ENCODE measurements around the gene TP53INP2. TPM values are rescaled to one million over a fixed set of nuclear protein-coding genes. Genes with fewer than 3 reads are reported as not detected.

The TP53INP2 gene
- total RNA-seq, 1 experiment from 2014 or later = 7.1 TPM

DNA sequence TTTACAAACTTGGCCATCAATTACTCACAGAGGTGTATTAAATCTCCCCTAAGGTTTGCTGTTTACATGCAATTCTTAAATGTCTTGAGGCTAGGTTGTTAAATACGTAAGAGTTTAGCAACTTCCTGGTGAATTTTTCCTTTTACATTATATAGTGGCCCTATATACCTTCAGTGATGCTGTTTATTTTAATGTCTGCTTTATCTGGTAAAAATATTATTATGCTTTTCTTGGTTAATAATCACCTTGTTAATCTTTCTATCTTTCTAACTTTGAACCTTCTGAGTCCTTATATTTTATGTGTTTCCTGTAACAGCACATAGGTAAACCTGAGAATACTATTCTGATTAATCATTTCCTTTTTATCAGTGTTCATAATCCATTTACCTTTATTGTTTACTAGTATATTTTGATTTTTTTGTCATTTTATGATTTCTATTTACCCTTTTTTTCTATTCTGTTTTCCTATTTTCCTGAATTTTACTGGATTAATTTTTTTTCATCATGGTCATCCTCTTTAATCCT is 57.9 kb downstream of the TP53INP2 start:
- Histone ChIP-seq H3K9ac (ENCODE audit: low read length) (no peak overlapping the region), H3K4me2 (ENCODE audit: low read length) (no peak overlapping the region), H3K9me3 (ENCODE audit: control insufficient read depth in 1 of 2, insufficient read depth in 1 of 2, low read depth in 1 of 2, low read length in 2 of 2) (no peaks in the 10 kb centered on the region), H3K4me1 (ENCODE audit: control insufficient read depth in 1 of 2, insufficient read depth in 2 of 2, low read length in 2 of 2) (no peaks in the 10 kb centered on the region), H3K36me3 (ENCODE audit: control insufficient read depth in 1 of 2, insufficient read depth in 2 of 2, low read length in 2 of 2) (peaks cover 24 to 27% of the 10 kb centered on the region in 2 experiments; a peak in 3 of 4 replicates), H2AFZ (ENCODE audit: low read depth, low read length, poor library complexity, severe bottlenecking) (no peak overlapping the region), H3K27ac (ENCODE audit: low read depth, low read length) (no peak overlapping the region), H4K20me1 (ENCODE audit: insufficient read depth) (no peaks in the 10 kb centered on the region), H3K4me3 (replicated peaks in 1 of 2; ENCODE audit: low read depth in 1 of 2, low read length in 2 of 2) (no peak overlapping the region), H3K9me2 (ENCODE audit: insufficient read depth) (no peaks in the 10 kb centered on the region), H3K27me3 (ENCODE audit: insufficient read depth, low read length) (no peaks in the 10 kb centered on the region), H3K79me2 (ENCODE audit: insufficient read depth, low read length) (no peaks in the 10 kb centered on the region)
- ChIA-PET RAD21 (ENCODE audit: low non-redundant PET in 1 of 2, low total read pairs in 2 of 2, uncharacterized antibody in 2 of 2, unreplicated experiment in 2 of 2) (no interaction called here), POLR2A (no interaction called here), CTCF (no interaction called here)
- BruUV-seq (replicated peaks) = no TSS peak
- ATAC-seq (no peak), DNase-seq (ENCODE audit: low read depth, low spot score) (no peak)
- TF ChIP-seq ELF1 (IDR thresholded peaks at IDR 0.05; ENCODE audit: borderline replicate concordance, low read depth) = no peak
- TF ChIP-seq ZNF274 (IDR thresholded peaks at IDR 0.05; ENCODE audit: low read depth, low read length) = no peak
- no peak for TF ChIP-seq JUND (IDR thresholded peaks at IDR 0.05)
- no peak for TF ChIP-seq ZBTB33 (IDR thresholded peaks at IDR 0.05; ENCODE audit: extremely low read depth, insufficient replicate concordance, low read length)
- no peak for TF ChIP-seq CBX3 (IDR thresholded peaks at IDR 0.05; ENCODE audit: low read depth)
- TF ChIP-seq, protein P1, sequence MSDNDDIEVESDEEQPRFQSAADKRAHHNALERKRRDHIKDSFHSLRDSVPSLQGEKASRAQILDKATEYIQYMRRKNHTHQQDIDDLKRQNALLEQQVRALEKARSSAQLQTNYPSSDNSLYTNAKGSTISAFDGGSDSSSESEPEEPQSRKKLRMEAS (IDR thresholded peaks at IDR 0.05) = no peak
- no peak for TF ChIP-seq POLR2AphosphoS5 (IDR thresholded peaks at IDR 0.05; ENCODE audit: low read depth, low read length)
- no peak for TF ChIP-seq SIN3A (IDR thresholded peaks at IDR 0.05; ENCODE audit: low read depth)
- no peak for TF ChIP-seq EZH2phosphoT487 (IDR thresholded peaks at IDR 0.05; ENCODE audit: borderline replicate concordance)
- TF ChIP-seq CTCF (IDR thresholded peaks at IDR 0.05 in 2 of 3, conservative IDR thresholded peaks at IDR 0.05 in 1 of 3; ENCODE audit: borderline replicate concordance in 1 of 3, insufficient read depth in 1 of 3, low read depth in 2 of 3, low read length in 2 of 3) = no peak
- TF ChIP-seq RAD21 (IDR thresholded peaks at IDR 0.05; ENCODE audit: low read depth) = no peak
- no peak for TF ChIP-seq ATF3 (IDR thresholded peaks at IDR 0.05)
- intact Hi-C loops (cut with micrococcal nuclease) = no loop called here

Other genes starting within 250 kb of the TP53INP2 start
- gene DYNLRB1, start 187.9 kb upstream of the TP53INP2 start, total RNA-seq (2021; ENCODE audit: unreplicated experiment) = 106 TPM
- not detected for gene MAP1LC3A, start 145.6 kb upstream of the TP53INP2 start, total RNA-seq (2021; ENCODE audit: unreplicated experiment)
- gene PIGU, start 27.3 kb upstream of the TP53INP2 start, total RNA-seq (2021; ENCODE audit: unreplicated experiment) = 25.1 TPM
- gene NCOA6, start 121.3 kb downstream of the TP53INP2 start, total RNA-seq (2021; ENCODE audit: unreplicated experiment) = 24.8 TPM
- 9.4 TPM for gene GGT7, start 168.5 kb downstream of the TP53INP2 start, total RNA-seq (2021; ENCODE audit: unreplicated experiment)
- 71.7 TPM for gene ACSS2, start 172.3 kb downstream of the TP53INP2 start, total RNA-seq (2021; ENCODE audit: unreplicated experiment)

Data from HCT116 (cell line).